HepG2 (cell line): ENCODE results near the gene MID2. TPM values are rescaled to one million over a fixed set of nuclear protein-coding genes. Genes with fewer than 3 reads are reported as not detected.

Experiments used
- KDM5B ChIP-seq: sonication (generic); formaldehyde crosslinking; IDR thresholded peaks from 2 replicates; pipeline ENCODE4 v1.4.0; 2020; ENCODE audit warnings: missing genetic modification reagents, mild to moderate bottlenecking, borderline replicate concordance
- RFX3 ChIP-seq: IDR thresholded peaks from 2 replicates; pipeline ENCODE4 v1.6.1; 2016; ENCODE audit warnings: missing biosample characterization, missing genetic modification reagents
- polyA plus RNA-seq, 8 experiments: library from polyadenylated mRNA; depleted of rRNA in 3 of 8; stranded (reverse) in 7 of 8; unstranded in 1 of 8; fragments of >200 nt; fragmentation: Illumina TruSeq in 4 of 8; extraction: Trizol in 4 of 8; gene quantifications; 2 replicates each; pipeline versions ENCODE4 v1.2.1 to v1.2.3, GENCODE V29; 2011 to 2016; ENCODE audit warnings: low read depth in 4 of 8, missing spikeins in 1 of 8, mixed read lengths in 1 of 8; ENCODE audit not compliant: insufficient read depth in 1 of 8
- small RNA-seq, 3 experiments: library from RNA; depleted of rRNA; stranded (forward); fragments of <200 nt; gene quantifications; one replicate each; pipeline ENCODE3, GENCODE V24; 2012; ENCODE audit warnings: low read depth in 2 of 3, low replicate concordance in 1 of 3; ENCODE audit not compliant: insufficient read length in 3 of 3, insufficient read depth in 2 of 3
- total RNA-seq, 5 experiments: library from RNA; depleted of rRNA; stranded (reverse); fragments of >200 nt; fragmentation: Illumina TruSeq; extraction: Trizol; gene quantifications; 2 replicates each; pipeline ENCODE4 v1.2.3, GENCODE V29; 2016; ENCODE audit warnings: low read depth in 1 of 5

MID2 gene
- total and polyA plus RNA-seq, 2 of the 13 experiments (the other 11 are each of a cell fraction or from before 2014, with no cell fraction given) = 0.05 to 0.09 TPM

- TF ChIP-seq RFX3 (CRISPR knock-in tag) (no peak), KDM5B (no peak)
- TF ChIP-seq, all 625 proteins: peak for 0
These were observed 146.0 kb downstream of the MID2 start (continued) for GRCh38 chrX:107971636-107972035.

Small RNAs within 50 kb of the gene (small RNA-seq; reads per million reads assigned to genes)
- gene RF00019 = 0 reads per million in 3 experiments

Other genes starting within 250 kb of the MID2 start
- gene PRPS1, start 197.4 kb upstream of the MID2 start, total RNA-seq (2016; rRNA removed; fragmentation: Illumina TruSeq; extraction: Trizol) = 54.4 and 80.5 TPM in 2 replicates
- 26.0 and 33.7 TPM in 2 replicates for gene PRPS1, start 197.4 kb upstream of the MID2 start, polyA plus RNA-seq (2011; rRNA removed)
- gene TSC22D3, start 50.1 kb upstream of the MID2 start, total RNA-seq (2016; rRNA removed; fragmentation: Illumina TruSeq; extraction: Trizol) = 0.42 and 0.82 TPM in 2 replicates
- gene TSC22D3, start 50.1 kb upstream of the MID2 start, polyA plus RNA-seq (2011; rRNA removed) = 1.5 and 1.9 TPM in 2 replicates
- not detected in 2 replicates for gene NCBP2L, start 48.1 kb upstream of the MID2 start, total RNA-seq (2016; rRNA removed; fragmentation: Illumina TruSeq; extraction: Trizol)
- gene NCBP2L, start 48.1 kb upstream of the MID2 start, polyA plus RNA-seq (2011; rRNA removed) = not detected in 2 replicates
- gene TEX13B, start 156.5 kb downstream of the MID2 start, total RNA-seq (2016; rRNA removed; fragmentation: Illumina TruSeq; extraction: Trizol) = not detected in 2 replicates
- not detected in 2 replicates for gene TEX13B, start 156.5 kb downstream of the MID2 start, polyA plus RNA-seq (2011; rRNA removed)
- not detected in 2 replicates for gene VSIG1, start 219.2 kb downstream of the MID2 start, total RNA-seq (2016; rRNA removed; fragmentation: Illumina TruSeq; extraction: Trizol)
- 0.01 TPM in 1 of 2 replicates, not detected in the other for gene VSIG1, start 219.2 kb downstream of the MID2 start, polyA plus RNA-seq (2011; rRNA removed)